ENCODE results near the gene RFX7.
"Not testable (repeated sequence)": the region's sequence is repeated elsewhere in the genome, so short reads cannot be mapped to it uniquely, and the experiment has no call there.

RFX7 gene

DNA sequence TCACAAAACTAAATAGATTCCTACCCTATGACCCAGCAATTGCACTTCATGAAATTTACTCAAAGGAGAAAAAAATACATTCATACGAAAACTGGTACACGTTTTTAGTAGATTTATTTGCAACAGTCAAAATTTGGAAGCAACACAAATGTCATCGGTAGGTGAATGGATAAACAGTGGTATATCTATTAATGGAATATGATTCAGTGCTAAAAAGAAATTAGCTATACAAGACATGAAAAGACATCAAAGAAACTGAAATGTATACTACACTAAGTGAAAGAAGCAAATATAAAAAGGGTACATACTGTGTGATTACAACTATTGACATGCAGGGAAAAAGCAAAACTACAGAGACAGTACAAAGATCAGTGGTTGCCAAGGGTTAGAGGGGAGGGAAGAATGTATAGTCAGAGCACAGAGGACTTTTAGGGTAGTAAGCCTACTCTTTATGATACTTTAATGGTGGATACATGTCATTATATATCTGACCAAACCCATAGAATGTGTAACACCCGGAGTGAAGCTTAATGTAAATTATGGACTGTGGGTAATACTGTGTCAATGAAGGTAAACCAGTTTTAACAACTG is 31.6 kb downstream of the RFX7 start:
- no peak for DNase-seq (ENCODE audit: extremely low read depth, low read depth)
- TF ChIP-seq, protein P1, sequence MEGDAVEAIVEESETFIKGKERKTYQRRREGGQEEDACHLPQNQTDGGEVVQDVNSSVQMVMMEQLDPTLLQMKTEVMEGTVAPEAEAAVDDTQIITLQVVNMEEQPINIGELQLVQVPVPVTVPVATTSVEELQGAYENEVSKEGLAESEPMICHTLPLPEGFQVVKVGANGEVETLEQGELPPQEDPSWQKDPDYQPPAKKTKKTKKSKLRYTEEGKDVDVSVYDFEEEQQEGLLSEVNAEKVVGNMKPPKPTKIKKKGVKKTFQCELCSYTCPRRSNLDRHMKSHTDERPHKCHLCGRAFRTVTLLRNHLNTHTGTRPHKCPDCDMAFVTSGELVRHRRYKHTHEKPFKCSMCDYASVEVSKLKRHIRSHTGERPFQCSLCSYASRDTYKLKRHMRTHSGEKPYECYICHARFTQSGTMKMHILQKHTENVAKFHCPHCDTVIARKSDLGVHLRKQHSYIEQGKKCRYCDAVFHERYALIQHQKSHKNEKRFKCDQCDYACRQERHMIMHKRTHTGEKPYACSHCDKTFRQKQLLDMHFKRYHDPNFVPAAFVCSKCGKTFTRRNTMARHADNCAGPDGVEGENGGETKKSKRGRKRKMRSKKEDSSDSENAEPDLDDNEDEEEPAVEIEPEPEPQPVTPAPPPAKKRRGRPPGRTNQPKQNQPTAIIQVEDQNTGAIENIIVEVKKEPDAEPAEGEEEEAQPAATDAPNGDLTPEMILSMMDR (IDR thresholded peaks at IDR 0.05; ENCODE audit: low read depth, low read length): no peak

DNA sequence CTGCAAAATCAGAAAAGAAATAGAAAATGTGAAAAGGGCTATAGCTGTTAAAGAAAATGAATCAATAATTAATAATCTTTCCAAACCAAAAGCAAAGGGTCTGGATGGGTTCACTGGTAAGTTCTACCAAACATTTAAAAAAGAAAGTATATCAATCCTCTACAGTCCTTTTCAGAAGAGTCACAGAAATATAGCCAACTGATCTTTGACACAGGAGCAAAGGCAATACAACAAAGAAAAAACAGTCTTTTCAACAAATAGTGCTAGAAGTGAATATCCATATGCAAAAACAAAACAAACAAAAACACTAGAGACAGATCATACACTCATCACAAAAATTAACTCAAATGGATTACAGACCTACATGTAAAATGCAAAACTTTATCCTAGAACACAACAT is 32.6 kb downstream of the RFX7 start:
- TF ChIP-seq, protein P1 (IDR thresholded peaks at IDR 0.05; ENCODE audit: low read depth, low read length): no peak
- DNase-seq (ENCODE audit: extremely low read depth, low read depth): no peak

DNA sequence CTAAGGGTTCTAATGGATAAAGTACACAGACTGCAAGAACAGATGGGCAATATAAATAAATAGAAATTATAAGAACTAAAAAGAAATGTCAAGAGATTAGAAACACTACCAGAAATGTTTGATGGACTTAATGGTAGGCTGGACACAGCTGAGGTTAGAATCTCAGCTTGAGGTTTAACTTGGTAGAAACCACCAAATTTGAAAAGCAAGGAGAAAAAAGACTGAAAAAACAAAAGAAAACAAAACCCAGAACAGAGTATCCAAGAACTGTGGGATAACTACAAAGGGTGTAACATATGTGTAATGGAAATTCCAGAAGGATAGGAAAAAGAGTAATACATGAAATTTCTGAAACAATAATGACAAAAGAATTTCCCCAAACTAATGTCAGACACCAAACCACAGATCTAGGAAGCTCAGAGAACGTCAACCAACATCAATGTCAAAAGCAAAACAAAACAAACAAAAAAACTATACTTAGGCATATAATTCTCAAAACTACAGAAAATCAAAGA is 35.0 kb downstream of the RFX7 start:
- DNase-seq (ENCODE audit: extremely low read depth, low read depth): peak; percentile 11
- TF ChIP-seq, protein P1 (IDR thresholded peaks at IDR 0.05; ENCODE audit: low read depth, low read length): no peak

DNA sequence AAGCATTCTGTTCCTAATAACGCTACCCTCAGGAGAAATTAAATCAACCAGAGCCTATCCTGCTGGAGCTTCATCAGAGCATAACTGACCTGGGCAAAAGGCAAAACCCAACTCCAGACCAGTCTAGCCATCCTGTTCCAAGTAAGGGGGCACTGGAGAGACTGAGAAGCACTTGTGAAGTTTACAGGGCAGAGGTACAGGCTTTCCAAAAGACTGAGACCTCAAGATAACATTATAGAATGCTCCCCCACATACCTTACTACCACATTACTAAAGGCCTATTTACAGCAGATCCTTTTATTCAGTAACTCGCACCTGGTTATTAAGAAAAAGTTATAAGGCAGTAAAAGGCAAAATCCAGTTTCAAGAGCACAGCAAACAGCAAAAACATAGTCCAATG is 35.5 kb downstream of the RFX7 start:
- TF ChIP-seq, protein P1 (IDR thresholded peaks at IDR 0.05; ENCODE audit: low read depth, low read length): no peak
- DNase-seq (ENCODE audit: extremely low read depth, low read depth): no peak

DNA sequence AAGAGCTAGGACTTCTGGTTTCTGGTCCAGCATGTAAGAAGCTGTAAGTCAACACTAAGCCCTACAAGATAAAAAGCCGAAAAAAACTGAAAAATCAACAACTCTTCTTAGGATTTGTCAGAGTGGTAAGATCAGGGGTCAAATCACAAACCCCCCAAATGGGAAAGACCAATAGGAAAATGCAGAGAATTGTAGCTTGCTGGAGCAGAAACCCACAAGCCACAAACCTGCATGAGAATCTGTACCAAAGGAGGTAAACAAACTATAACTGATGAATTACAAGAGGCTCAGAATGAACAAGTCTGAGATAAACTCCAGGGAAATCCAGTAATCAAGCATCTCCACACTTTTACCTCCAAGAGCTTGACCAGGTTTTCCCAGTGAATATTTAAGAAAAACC is 36.0 kb downstream of the RFX7 start:
- TF ChIP-seq, protein P1 (IDR thresholded peaks at IDR 0.05; ENCODE audit: low read depth, low read length): no peak
- no peak for DNase-seq (ENCODE audit: extremely low read depth, low read depth)

DNA sequence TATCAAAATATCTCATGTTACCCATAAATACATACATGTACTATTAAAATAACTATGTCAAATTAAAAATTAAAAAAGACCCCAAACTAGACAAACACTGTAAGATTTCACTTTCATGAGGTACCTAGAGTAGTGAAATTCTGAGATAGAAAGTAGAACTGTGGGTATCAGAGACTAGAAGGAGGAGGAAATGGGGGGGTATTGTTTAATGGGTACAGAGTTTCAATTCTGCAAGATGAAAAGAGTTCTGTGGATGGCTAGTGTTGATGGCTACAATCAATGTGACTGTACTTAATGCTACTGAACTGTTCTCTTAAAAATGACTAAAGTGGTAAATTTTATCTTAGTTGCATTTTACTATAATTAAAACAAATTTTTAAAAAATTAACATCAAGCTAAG is 36.6 kb downstream of the RFX7 start:
- TF ChIP-seq, protein P1 (IDR thresholded peaks at IDR 0.05; ENCODE audit: low read depth, low read length): no peak
- no peak for DNase-seq (ENCODE audit: extremely low read depth, low read depth)

DNA sequence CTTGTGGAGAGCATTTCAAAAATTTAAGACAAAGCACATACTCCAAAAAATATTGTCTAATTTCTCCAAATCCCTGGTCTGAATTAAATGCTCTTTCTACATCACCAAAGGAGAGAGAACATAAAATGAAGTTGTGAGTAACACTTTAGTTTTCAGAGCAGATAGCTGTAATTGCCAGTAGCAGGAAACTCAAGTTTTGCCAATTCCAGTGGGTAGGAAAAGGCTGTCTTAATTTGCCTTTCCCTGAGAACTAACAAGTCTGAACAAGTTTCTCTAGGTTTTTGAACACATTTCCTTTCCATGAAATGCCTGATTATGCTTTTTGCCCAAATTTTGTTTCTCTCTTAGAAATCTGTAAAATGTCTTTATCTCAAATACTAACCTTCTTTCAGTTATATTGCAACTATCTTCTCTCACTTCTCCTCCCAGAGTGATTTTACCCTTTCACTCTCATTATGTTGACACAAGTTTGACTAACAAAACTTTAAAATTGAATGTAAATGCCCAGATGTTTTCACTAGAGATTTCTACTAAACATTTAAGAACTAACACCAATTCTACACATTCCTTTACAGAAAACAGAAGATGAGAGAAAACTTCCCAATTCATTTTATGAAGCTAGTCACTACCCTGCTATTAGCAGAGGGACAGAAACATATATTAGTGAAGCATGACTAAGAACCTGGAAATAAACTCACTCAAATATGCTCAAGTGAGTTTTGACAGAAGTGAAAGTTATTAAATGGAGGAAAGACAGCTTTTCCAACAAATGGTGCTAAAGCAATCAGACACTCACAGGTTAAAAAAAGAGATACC is 38.4 kb downstream of the RFX7 start:
- TF ChIP-seq, protein P1 (IDR thresholded peaks at IDR 0.05; ENCODE audit: low read depth, low read length): no peak
- no peak for DNase-seq (ENCODE audit: extremely low read depth, low read depth)

DNA sequence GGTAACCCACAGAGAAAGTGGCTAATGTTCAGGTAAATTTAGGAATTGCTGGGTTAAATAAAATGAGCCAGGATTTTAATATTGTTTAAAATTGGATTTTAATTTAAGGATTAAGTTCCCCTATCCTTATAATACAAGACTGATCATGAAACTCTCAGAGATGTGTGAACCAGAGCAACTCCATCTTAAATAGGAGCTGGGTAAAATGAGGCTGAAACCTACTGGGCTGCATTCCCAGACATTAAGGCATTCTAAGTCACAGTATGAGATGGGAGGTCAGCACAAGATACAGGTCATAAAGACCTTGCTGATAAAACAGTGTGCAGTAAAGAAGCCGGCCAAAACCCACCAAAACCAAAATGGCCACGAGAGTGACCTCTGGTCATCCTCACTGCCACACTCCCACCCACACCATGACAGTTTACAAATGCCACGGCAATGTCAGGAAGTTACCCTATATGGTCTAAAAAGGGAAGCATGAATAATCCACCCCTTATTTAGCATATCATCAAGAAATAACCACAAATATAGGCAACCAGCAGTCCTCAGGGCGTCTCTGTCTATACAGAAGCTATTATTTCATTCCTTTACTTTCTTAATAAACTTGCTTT is 40.3 kb downstream of the RFX7 start:
- DNase-seq (ENCODE audit: extremely low read depth, low read depth): not testable (repeated sequence)
